CD14-positive monocyte (primary cell): ENCODE measurements around the gene TRHDE. TPM values are rescaled to one million over a fixed set of nuclear protein-coding genes. Genes with fewer than 3 reads are reported as not detected.

Experiments
- DNase-seq, 3 donors: peaks; one replicate each; pipeline ENCODE4 v3.0.0-alpha.2; 2011 to 2022
- H2AFZ ChIP-seq: 2 replicates; pipeline ENCODE4 v1.6.0; 2012; ENCODE audit warnings: mild to moderate bottlenecking, low read depth, low read length, inconsistent platforms; ENCODE audit not compliant: insufficient read depth, poor library complexity, severe bottlenecking
- H3K27ac ChIP-seq, 2 donors: 1 replicate in 1 of 2; 2 replicates in 1 of 2; pipeline ENCODE4 v1.5.1; 2012 to 2013; ENCODE audit warnings: low read length in 2 of 2, control low read depth in 1 of 2, inconsistent platforms in 1 of 2, low read depth in 1 of 2, mild to moderate bottlenecking in 1 of 2
- H3K27me3 ChIP-seq, 2 donors: one replicate each; pipeline versions ENCODE4 v1.6.0 to v1.6.1; 2011 to 2013; ENCODE audit warnings: low read length in 2 of 2; ENCODE audit not compliant: control insufficient read depth in 2 of 2, insufficient read depth in 2 of 2
- H3K36me3 ChIP-seq, 2 donors: replicated peaks in 1 of 2; 1 replicate in 1 of 2; 2 replicates in 1 of 2; pipeline versions ENCODE4 v1.5.1 to v1.6.1; 2012 to 2013; ENCODE audit warnings: low read length in 2 of 2, control low read depth in 1 of 2, inconsistent platforms in 1 of 2, mild to moderate bottlenecking in 1 of 2; ENCODE audit not compliant: insufficient read depth in 2 of 2, control insufficient read depth in 1 of 2
- H3K4me1 ChIP-seq, 2 donors: 1 replicate in 1 of 2; 2 replicates in 1 of 2; pipeline versions ENCODE4 v1.5.1 to v1.6.1; 2012 to 2013; ENCODE audit warnings: low read length in 2 of 2, control low read depth in 1 of 2, inconsistent platforms in 1 of 2, mild to moderate bottlenecking in 1 of 2, moderate library complexity in 1 of 2; ENCODE audit not compliant: insufficient read depth in 2 of 2, control insufficient read depth in 1 of 2
- H3K4me2 ChIP-seq: replicated peaks from 2 replicates; pipeline ENCODE3; 2012; ENCODE audit warnings: low read length, moderate library complexity, mild to moderate bottlenecking; ENCODE audit not compliant: poor library complexity, severe bottlenecking; ENCODE audit errors: extremely low read depth
- H3K4me3 ChIP-seq, 3 experiments: fragments of 200-600 bp in 1 of 3; sonication (generic) in 1 of 3; replicated peaks in 1 of 3; 1 replicate in 2 of 3; 2 replicates in 1 of 3; pipeline ENCODE4 v1.5.1; 2011 to 2013; ENCODE audit warnings: low read length in 3 of 3, mild to moderate bottlenecking in 3 of 3, control low read depth in 2 of 3, low read depth in 2 of 3, inconsistent platforms in 1 of 3, moderate library complexity in 1 of 3
- H3K79me2 ChIP-seq: 2 replicates; pipeline ENCODE4 v1.6.0; 2012; ENCODE audit warnings: mild to moderate bottlenecking, control low read depth, inconsistent platforms, low read length, moderate library complexity; ENCODE audit not compliant: insufficient read depth
- H3K9ac ChIP-seq: 2 replicates; pipeline ENCODE4 v1.6.0; 2017; ENCODE audit warnings: low read length, mild to moderate bottlenecking; ENCODE audit not compliant: insufficient read depth, poor library complexity, severe bottlenecking
- H3K9me3 ChIP-seq, 2 donors: replicated peaks in 1 of 2; 1 replicate in 1 of 2; 2 replicates in 1 of 2; pipeline versions ENCODE4 v1.5.1 to v1.6.1; 2012 to 2013; ENCODE audit warnings: low read length in 2 of 2, control low read depth in 1 of 2; ENCODE audit not compliant: control insufficient read depth in 1 of 2, insufficient read depth in 1 of 2
- H4K20me1 ChIP-seq: 2 replicates; pipeline ENCODE4 v1.6.0; 2012; ENCODE audit warnings: mild to moderate bottlenecking, low read length, control low read depth, moderate library complexity; ENCODE audit not compliant: insufficient read depth
- H3K27ac Mint-ChIP-seq, 7 donors: one replicate each; pipeline ENCODE4 v1.8.0; 2020; ENCODE audit warnings: mild to moderate bottlenecking in 7 of 7, mixed read lengths in 7 of 7, moderate library complexity in 6 of 7, inconsistent platforms in 2 of 7
- H3K27me3 Mint-ChIP-seq, 3 donors: one replicate each; pipeline ENCODE4 v1.8.0; 2021 to 2022; ENCODE audit warnings: low read depth in 3 of 3, mild to moderate bottlenecking in 3 of 3, mixed read lengths in 3 of 3, moderate library complexity in 3 of 3, inconsistent platforms in 1 of 3
- H3K36me3 Mint-ChIP-seq, 2 donors: one replicate each; pipeline ENCODE4 v1.8.0; 2020; ENCODE audit warnings: mixed read lengths in 2 of 2, inconsistent platforms in 1 of 2, mild to moderate bottlenecking in 1 of 2
- H3K4me1 Mint-ChIP-seq: one replicate; pipeline ENCODE4 v1.8.0; 2020; ENCODE audit warnings: mild to moderate bottlenecking, mixed read lengths
- H3K4me3 Mint-ChIP-seq, 2 donors: one replicate each; pipeline ENCODE4 v1.8.0; 2020; ENCODE audit warnings: mild to moderate bottlenecking in 2 of 2, mixed read lengths in 2 of 2, moderate library complexity in 1 of 2
- H3K9me3 Mint-ChIP-seq, 7 donors: one replicate each; pipeline ENCODE4 v1.8.0; 2020 to 2022; ENCODE audit warnings: mixed read lengths in 7 of 7, mild to moderate bottlenecking in 6 of 7, moderate library complexity in 6 of 7, inconsistent platforms in 2 of 7
- CTCF ChIP-seq: fragments of 200-600 bp; IDR thresholded peaks from one replicate; pipeline ENCODE4 v1.8.0; 2022; ENCODE audit warnings: antibody characterized with exemption, mild to moderate bottlenecking
- WGBS: methylation state at CpG from one replicate; pipeline ENCODE4 v1.1.5; 2013; ENCODE audit warnings: missing lambda C conversion rate; ENCODE audit not compliant: insufficient coverage; 5-methylcytosine and 5-hydroxymethylcytosine counted together
- intact Hi-C, 2 donors: fragments of 100-400 bp; cut with micrococcal nuclease; formaldehyde crosslinking; loops; one replicate each; pipeline versions ENCODE4 v1.15.0 to v1.15.1; 2023
- polyA plus RNA-seq, 3 donors: library from polyadenylated mRNA; depleted of rRNA in 1 of 3; unstranded in 2 of 3; stranded (reverse) in 1 of 3; fragments of 300-500 nt in 2 of 3; fragments of >200 nt in 1 of 3; fragmentation: Illumina TruSeq in 2 of 3; gene quantifications; 1 replicate in 2 of 3; 2 replicates in 1 of 3; pipeline ENCODE4 v1.2.3, GENCODE V29; 2012 to 2021

TRHDE gene
- polyA plus RNA-seq, 3 donors, result not detected

- Histone ChIP-seq H3K4me1 (no peaks in the 10 kb centered on the region), H3K36me3 (no peaks in the 10 kb centered on the region), H3K9ac (no peak overlapping the region), H3K4me3 (no peak overlapping the region), H3K27ac (no peak overlapping the region), H4K20me1 (no peaks in the 10 kb centered on the region), H3K9me3 (peaks cover 0 to 6% of the 10 kb centered on the region in 2 donors), H3K79me2 (no peaks in the 10 kb centered on the region), H2AFZ (no peak overlapping the region), H3K27me3 (no peaks in the 10 kb centered on the region), H3K4me2 (no peak overlapping the region)
- Mint-ChIP-seq H3K9me3 (peaks cover 2 to 8% (median 3%) of the 10 kb centered on the region in 7 donors), H3K4me1 (no peaks in the 10 kb centered on the region), H3K4me3 (no peak overlapping the region), H3K36me3 (no peaks in the 10 kb centered on the region), H3K27me3 (no peaks in the 10 kb centered on the region), H3K27ac (no peak overlapping the region)
- no peak for TF ChIP-seq CTCF
- intact Hi-C loops, result no loop called here
- WGBS, result no CpG with 5 or more reads among the region's 1 CpG
- DNase-seq, result no peak
Observed at GRCh38 chr12:72448089-72448488, 175.9 kb downstream of the TRHDE start.

- Mint-ChIP-seq H3K9me3 (peaks cover 2 to 8% (median 3%) of the 10 kb centered on the region in 7 donors), H3K27ac (no peak overlapping the region), H3K36me3 (no peaks in the 10 kb centered on the region), H3K4me1 (no peaks in the 10 kb centered on the region), H3K27me3 (no peaks in the 10 kb centered on the region), H3K4me3 (no peak overlapping the region)
- Histone ChIP-seq H3K27me3 (no peaks in the 10 kb centered on the region), H3K4me3 (no peak overlapping the region), H3K27ac (no peak overlapping the region), H3K4me1 (no peaks in the 10 kb centered on the region), H3K36me3 (no peaks in the 10 kb centered on the region), H4K20me1 (no peaks in the 10 kb centered on the region), H3K9me3 (peaks cover 0 to 6% of the 10 kb centered on the region in 2 donors), H3K79me2 (no peaks in the 10 kb centered on the region), H2AFZ (no peak overlapping the region), H3K9ac (no peak overlapping the region), H3K4me2 (no peak overlapping the region)
- WGBS, result no CpG with 5 or more reads among the region's 2 CpGs
- no peak for TF ChIP-seq CTCF
- DNase-seq, result no peak
- intact Hi-C loops, result no loop called here
Observed at GRCh38 chr12:72448805-72449204, 176.6 kb downstream of the TRHDE start.
